HG03378 (cell line): Measurements from ENCODE around the gene HSD3B7.
"Not testable (repeated sequence)": the region's sequence is repeated elsewhere in the genome, so short reads cannot be mapped to it uniquely, and the experiment has no call there.

ENCODE experiments used
- ATAC-seq: cut with Tn5 transposase; IDR thresholded peaks from one replicate; pipeline ENCODE4 v1.9.1; 2021; ENCODE audit warnings: mild to moderate bottlenecking, moderate library complexity; ENCODE audit not compliant: unreplicated experiment

Gene HSD3B7

DNA sequence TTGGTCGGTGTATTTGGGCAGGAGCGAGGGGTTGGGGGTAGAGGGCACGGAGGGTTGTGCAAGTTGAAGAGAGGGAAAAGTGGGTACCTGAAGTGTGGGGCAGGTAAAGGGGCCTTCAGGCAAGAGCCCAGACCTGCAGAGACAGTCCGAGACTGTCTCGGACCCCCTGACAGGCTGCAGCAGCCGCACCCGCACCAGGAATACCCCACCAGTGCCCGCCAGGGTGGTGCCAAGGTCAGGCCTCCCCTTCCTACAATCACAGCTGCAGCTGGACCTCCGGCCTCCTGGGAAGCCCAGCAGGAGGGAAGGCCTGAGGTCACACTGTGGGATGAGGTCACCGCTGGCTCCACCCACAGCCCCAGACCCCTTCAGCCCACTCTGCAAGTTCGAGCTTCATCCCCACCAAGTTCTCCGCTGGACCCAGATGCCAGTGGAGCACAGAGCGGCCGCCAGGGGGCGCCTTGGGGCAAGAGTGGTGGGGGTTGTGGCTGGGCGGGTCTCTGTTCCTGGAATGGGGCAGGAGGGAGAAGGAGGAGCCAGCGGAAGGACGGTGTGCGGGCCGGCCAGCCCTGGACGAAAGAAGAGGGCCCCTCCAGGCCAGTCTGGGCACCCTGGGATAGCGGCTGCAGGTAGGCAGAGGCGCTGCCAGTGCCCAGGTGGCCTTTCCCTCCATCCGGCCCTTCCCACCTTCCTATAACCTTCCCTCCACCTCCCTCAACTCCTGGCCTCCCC is at the start of gene HSD3B7:
HSD3B7 (plus strand) TSS at position 539 of the 732 bp plus-strand sequence. CDS start 452 bp downstream, outside the sequence.
- ATAC-seq, result no peak

DNA sequence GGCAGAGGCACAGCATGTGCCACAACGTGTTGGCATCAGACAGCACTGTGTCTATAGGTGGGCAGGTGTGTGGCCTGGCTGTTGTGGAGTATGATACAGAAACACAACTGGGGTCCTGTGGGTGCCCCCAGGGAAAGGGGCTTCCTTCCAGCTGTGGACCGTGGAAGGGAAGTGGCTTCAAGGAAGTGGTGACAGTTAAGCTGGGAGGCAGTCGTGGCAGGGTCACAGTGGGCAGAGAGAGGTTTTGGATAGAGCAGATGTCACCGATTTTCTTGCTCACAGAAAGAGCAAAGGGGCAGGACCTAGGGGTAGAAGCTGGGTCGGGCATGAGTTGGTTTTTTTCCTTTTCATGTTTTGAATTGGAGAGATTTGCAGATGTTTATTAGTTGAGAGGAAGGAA is 47.3 kb upstream of the HSD3B7 start:
- ATAC-seq, result no peak

DNA sequence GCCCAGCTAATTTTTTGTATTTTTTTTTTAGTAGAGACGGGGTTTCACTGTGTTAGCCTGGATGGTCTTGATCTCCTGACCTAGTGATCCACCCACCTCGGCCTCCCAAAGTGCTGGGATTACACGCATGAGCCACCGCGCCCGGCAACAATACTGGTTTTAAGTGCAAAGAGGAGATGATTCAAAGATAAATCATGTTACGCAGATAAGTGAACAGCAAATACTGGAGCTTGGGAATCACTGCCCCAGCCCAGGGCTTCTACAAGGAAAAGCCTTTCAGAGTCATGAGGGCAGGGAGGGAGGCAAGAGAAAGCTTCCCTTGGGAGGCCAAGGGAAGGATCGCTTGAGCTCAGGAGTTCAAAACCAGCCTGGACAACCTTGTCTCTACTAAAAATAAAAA is 45.4 kb upstream of the HSD3B7 start:
- ATAC-seq, result not testable (repeated sequence)

DNA sequence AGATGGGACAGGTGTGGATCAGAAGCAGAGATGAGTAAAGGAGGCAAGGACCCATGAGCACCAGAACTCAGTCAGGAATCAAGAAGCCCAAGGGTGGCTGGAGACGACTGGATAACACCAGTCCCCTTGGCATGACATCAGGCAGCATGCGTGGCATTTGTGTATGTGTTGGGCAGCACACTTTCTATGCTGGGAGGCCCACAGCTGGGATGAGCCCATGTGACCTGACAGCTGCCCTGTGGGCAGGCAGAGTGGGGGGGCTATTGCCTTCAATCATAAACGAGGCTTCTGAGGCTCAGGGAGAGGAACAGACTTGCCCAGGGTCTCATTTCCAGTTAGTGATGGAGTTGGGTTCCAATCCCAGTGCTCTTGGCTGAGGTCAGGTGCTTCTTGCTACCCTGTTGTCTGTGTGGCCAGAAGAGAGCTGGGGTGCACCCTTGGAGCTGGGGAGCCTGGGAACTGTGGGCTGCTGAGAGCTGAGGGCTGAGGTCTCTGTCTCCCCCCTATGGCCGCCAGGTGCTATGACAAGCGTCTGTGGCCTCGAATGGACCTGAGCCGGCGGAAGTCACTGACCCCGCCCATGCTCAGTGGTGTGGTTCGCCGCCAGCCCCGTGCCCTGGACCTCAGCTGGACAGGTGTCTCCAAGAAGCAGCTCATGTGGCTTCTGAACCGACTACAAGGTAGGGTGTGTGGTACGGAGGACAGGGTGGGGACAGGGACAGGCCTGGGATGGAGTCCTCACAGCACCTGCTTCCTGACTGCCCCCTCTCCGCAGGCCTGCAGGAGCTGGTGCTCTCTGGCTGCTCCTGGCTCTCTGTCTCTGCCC is 43.2 kb upstream of the HSD3B7 start:
- peak; percentile 71 for ATAC-seq

DNA sequence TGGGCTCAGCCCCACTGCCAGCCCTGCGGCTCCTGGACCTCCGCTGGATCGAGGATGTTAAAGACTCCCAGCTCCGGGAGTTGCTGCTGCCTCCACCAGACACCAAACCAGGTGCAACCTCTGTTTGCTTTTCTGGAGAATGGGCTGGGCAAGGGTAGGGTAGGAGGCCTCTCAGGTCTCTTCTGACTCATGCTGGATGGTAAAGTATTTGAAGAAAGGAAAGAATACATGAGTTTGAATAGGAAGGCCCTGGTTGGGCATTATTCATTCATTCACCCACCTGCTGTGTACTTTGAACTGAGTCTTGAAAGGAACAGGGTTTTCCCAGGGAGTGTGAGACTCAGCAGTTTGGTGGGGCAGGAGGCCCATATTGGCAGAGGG is 42.6 kb upstream of the HSD3B7 start:
- ATAC-seq, result no peak

DNA sequence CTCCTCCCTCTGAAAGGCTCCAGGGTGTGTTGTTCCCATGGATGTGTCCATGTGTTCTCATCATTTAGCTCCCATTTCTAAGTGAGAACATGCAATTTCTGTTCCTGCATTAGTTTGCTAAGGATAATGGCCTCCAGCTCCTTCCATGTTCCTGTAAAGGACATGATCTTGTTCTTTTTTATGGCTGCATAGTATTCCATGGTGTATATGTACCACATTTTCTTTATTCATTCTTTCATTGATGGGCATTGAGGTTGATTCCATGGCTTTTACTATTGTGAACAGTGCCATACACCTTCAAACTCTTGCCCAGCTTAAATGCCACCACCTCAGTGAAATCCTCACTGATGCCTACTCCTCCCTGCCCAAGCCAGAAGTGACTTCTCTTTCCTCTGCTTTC is 40.7 kb upstream of the HSD3B7 start:
- no peak for ATAC-seq

DNA sequence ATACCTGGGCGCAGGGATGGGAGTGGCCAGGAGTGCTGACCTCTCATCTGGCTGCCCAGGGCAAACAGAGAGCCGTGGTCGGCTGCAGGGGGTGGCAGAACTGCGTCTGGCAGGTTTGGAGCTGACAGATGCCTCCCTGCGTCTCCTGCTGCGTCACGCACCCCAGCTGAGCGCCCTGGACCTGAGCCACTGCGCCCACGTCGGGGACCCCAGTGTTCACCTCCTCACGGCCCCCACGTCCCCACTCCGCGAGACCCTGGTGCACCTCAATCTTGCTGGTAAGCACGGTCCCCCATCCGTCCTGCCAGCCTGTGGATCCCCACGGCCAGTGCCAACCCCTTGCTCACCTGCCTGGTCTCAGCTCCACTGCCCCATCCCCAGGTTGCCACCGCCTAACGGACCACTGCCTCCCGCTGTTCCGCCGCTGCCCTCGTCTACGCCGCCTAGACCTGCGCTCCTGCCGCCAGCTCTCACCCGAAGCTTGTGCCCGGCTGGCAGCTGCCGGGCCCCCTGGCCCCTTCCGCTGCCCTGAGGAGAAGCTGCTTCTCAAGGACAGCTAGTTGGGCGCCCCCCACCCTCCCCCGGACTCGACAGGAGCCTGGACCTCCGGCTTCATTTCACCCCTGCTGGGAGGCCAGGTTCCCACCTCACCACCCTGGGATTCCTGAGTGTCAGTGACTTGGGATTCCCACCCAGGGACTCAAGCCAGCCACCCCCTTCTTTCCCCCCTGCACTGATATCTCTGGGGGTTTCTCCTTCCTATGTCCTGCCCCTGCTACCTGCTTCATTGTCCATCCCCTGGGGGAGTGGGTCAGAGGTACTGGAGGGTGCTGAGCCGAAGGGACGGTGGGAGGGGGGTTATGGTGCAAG is 38.1 kb upstream of the HSD3B7 start:
- no peak for ATAC-seq

DNA sequence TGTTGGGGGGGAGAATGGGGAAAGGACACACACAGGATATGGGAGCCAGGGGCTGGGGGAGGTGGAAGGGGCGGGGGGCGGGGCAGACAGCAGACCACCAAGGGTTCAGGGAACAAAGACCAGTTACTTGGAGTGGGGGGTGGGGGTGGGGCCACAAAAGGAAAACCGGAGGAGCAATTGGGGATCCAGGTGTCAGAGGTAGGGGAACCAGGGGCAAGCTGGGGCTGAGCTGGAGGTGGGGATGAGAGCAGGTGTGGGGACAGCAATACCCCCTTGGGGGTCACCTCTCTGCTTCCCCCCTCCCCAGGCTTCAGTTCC is 37.5 kb upstream of the HSD3B7 start:
- no peak for ATAC-seq

DNA sequence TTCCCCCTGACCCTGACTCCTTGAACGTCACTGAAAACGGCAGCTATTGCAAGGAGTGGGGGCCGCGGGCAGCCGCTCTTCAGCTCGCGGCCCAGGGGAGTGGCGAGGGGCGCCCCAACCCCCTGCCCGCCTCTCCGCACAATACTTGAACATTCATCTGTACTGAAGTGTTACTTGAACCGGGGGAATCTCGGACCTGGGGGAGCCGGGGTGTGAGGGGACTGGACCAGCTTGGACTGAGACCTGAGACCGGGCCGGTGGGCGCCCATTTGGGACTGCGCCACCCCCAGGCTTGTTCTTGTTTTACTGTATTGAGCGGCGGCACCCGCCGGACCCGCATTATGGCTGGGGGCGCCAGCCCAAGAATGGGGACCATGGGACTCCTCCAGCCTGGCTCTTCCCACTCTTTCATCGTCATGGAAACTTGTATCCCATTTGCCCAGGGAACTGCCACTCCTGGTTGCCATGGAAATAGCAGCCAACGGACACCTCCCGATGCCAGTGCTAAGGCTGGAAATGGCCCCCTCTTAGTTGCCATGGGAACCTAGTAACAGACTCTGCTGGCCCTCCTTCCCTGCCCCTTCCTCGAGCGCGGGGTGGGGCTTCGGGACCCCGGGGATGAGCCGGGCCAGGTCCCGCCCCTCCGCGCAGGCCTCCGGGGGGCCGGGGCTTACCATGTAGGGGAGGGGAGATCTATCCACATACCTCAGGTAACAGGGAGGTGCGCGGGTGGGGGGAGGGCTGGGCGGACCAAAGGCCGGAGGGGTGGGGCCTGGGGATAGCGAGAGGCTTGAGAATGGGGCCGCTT is 36.9 kb upstream of the HSD3B7 start:
- no peak for ATAC-seq

DNA sequence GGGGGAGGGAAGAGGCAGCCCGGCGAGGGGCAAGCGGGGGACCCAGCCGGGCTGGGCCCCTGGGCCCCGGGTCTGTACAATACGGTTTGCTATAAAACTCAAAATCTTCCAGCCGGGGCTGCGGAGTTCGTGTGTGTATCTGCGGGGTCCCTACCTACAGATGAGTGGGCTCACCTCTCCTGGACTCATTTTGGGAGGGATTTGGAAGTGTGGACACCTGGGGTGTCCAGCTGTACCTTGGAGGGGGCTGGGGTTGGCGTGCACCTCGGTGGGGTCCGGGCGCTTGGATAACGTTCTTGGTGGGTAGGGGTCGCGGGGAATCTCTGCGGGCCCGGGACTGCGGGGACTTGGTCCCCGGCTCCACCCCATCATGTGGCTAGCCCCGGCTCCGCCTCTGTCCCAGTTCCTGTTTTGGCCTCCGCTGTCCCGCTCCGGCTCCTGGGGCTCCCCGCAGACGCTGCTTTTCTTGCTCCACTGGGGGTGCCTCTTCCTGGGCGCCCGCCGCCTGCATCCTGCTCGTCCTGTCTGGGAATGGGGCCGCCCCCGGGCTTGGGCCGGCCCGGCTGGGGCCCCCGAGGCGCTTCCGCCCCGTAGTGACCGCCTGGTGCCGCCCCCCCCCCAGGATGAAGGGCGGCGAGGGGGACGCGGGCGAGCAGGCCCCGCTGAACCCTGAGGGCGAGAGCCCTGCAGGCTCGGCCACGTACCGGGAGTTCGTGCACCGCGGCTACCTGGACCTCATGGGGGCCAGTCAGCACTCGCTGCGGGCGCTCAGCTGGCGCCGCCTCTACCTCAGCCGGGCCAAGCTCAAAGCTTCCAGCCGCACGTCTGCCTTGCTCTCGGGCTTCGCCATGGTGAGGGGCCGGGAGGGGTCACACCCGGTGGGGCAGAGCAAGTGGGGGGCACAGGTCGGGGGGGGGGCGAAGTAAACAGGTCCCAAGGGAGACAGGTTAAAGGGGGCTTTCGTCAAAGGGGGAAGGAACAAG is 36.0 kb upstream of the HSD3B7 start, which contains the start of gene ORAI3:
ORAI3 (plus strand) TSS at position 402 of the 983 bp plus-strand sequence; CDS start at position 624, 222 bp downstream.
- no peak for ATAC-seq

DNA sequence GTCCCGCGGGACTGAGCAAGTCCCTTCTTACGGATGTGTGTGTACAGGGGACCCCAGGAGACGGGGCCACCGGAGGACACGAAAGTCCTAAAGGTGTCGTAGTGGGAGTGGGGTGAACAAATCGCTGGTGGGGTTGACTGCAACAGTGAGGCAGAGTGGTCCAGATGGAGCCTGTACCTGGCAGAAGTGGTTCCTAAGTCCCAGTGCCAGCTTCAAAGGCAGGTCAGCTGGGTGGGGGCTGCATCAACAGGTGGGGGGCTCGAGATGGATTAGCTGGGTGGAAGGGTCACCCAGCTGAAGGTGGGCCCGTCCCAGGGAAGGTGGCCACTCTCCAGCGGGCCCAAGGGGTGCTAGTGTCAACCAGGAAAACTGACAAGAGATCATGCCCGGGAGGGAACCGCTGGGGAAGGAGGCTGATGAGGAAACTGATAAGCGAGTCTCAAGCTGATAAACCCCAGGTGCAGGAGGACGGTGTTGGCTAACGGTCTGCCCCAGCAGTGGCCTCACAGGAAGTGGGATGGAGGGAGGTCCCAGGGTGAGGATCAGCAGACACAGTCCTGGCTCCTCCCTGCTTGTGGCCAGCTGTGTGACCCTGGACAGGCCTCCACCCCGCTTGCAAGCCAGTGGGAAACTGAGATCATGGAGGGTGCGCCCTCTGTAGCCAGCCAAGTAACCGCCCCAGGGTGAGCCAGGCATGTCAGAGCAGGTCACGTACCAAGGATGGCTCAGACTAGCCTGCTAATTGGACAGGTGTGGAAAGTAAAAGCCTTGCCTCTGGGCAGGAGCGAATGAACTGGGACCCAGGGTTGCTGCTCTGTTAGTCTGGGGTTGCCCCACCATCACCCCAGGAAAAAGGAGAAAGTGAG is 35.1 kb upstream of the HSD3B7 start:
- peak; percentile 58 for ATAC-seq

DNA sequence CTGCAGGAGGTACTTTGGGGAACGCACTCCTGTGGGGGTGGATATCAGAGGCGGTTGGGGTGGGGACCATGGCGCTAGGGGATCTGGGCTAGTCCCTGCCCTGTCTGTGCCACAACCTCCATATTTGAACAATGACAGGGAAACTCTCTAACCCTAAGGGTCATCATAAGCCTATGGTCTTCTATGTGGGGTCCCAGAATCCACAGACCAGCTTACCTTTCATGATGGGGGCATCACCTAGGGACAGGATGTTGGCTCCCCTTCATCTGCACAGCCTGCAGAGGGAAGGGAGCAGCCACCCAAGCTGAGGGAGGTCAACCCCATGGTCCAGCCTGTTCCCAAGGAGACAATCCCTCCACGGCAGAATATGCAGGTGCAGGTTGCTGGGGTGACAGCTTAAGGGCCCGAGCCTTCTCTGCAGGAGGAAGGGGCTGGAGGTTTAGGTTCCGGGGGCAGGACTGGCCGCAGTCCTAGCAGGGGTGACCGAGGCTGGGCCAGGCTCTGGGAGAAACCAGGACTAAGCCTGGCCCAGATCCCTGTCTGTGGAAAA is 34.4 kb upstream of the HSD3B7 start:
- ATAC-seq, result no peak

DNA sequence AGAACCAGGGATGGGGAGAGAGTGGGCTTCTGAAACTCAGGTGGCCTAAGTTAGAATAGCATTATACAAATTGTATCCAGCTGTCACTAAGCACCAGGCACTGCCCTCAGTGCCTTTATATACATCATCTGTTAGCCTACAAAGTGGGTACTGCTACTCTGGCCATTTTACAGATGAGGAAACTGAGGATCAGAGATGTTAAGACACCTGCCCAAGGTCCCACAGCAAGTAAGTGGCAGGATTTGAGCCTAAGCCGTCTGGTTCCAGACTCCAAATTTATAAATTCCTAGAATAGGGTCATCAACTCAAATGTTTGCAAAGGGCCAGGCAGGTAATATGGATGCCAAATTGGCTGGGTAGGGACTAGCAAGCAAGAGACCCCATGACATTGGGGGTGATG is 33.8 kb upstream of the HSD3B7 start:
- ATAC-seq, result no peak

DNA sequence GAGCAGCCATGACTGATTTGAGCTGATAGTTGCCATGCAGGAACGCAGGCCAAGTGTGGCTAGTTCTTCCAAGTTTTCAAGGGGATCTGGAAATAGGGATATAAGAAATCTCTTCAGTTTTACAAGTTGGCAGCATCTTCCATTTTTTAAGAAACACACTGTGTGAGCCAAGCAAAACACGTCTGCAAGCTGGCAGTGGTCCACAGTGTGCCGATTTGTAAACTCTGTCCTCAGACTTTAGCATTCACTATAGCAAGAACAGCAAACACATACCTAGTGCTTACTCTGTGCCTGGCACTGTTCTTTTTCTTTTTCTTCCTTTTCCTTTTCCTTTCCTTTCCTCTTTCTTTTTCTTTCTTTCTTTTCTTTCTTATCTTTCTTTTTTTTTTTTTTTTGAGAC is 33.3 kb upstream of the HSD3B7 start:
- ATAC-seq, result no peak

DNA sequence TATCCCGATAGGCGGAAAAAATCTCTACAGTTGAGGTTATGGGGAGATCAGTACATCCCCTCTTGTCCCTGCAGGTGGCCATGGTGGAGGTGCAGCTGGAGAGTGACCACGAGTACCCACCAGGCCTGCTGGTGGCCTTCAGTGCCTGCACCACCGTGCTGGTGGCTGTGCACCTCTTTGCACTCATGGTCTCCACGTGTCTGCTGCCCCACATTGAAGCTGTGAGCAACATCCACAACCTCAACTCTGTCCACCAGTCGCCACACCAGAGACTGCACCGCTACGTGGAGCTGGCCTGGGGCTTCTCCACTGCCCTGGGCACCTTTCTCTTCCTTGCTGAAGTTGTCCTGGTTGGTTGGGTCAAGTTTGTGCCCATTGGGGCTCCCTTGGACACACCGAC is 31.9 kb upstream of the HSD3B7 start:
- ATAC-seq, result no peak

DNA sequence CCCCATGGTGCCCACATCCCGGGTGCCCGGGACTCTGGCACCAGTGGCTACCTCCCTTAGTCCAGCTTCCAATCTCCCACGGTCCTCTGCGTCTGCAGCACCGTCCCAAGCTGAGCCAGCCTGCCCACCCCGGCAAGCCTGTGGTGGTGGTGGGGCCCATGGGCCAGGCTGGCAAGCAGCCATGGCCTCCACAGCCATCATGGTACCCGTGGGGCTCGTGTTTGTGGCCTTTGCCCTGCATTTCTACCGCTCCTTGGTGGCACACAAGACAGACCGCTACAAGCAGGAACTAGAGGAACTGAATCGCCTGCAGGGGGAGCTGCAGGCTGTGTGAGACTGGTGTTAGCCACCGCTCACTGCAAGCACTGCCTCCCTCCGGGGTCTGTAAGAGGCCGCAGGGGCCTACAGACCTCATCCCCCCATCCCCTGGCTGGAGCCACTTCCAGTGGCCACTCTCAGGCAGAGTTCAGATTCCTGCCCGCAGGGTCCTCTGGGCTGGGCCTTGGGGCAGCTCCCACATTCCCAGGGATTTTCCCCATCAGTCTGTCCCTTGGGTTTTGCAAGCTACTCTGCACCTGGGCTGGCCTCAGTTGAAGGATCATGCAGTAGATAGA is 31.4 kb upstream of the HSD3B7 start:
- ATAC-seq, result peak; percentile 25

DNA sequence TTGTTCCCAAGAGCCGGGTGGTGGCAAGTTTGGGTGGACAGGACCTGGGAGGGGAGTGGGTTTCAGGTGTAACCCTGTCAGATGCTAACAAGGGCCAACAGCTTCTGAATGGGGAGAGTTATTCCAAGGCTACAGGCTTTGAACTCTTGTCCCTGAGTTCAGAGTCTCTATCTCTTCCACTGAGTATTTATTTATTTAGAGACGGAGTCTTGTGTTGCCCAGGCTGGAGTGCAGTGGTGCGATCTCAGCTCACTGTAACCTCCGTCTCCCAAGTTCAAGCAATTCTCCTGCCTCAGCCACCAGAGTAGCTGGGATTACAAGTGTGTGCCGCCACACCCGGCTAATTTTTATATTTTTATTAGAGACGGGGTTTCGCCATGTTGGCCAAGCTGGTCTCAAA is 30.0 kb upstream of the HSD3B7 start:
- ATAC-seq, result no peak
